Measurements from ENCODE around the gene PLD4. TPM values are rescaled to one million over a fixed set of nuclear protein-coding genes. Genes with fewer than 3 reads are reported as not detected.
"Not testable (repeated sequence)": the region's sequence is repeated elsewhere in the genome, so short reads cannot be mapped to it uniquely, and the experiment has no call there.

Gene PLD4
- polyA plus RNA-seq (ENCODE audit: insufficient read length): 2.5 TPM
- long read RNA-seq, donor 1, full-length matches to known transcripts: 3 of 3 reads
- long read RNA-seq, donor 1, partial matches to known transcripts: 0 of 3 reads
- long read RNA-seq, donor 1, other reads (novel, unspliced or antisense): 0 of 3 reads
- long read RNA-seq, donor 2: 0 reads
- long read RNA-seq, donor 3, full-length matches to known transcripts: 1 of 1 reads
- long read RNA-seq, donor 3, partial matches to known transcripts: 0 of 1 reads
- long read RNA-seq, donor 3, other reads (novel, unspliced or antisense): 0 of 1 reads
- long read RNA-seq, donor 4: 0 reads
- long read RNA-seq, donor 5, full-length matches to known transcripts: 3 of 3 reads
- long read RNA-seq, donor 5, partial matches to known transcripts: 0 of 3 reads
- long read RNA-seq, donor 5, other reads (novel, unspliced or antisense): 0 of 3 reads
- long read RNA-seq, donor 6, partial matches to known transcripts: 0 of 1 reads
- long read RNA-seq, donor 6, other reads (novel, unspliced or antisense): 0 of 1 reads
- long read RNA-seq, donor 7: 0 reads
- long read RNA-seq, donor 8: 0 reads

GRCh38 chr14:104924421-104925213 lies at the start of gene PLD4:
Gene PLD4 (plus strand): TSS chr14:104924879. CDS start chr14:104927141, 2,262 bp downstream.
- no peak for DNase-seq

DNA sequence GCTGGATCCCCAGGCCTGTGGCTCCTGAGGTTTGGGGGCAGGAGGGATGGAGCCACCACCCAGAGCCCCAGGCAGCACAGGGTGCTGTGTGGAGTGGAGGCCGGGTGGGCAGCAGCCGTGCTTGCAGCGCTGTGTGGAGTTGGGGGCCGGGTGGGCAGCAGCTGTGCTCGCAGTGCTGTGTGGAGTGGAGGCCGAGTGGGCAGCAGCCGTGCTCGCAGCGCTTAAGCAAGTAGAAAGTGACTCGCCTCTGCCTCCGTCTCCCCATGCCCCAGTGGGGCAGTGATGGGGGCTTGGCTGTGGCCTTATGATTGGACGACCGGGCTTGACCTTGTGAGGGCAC lies 49.3 kb upstream of the PLD4 start:
- no peak for DNase-seq

- no peak for DNase-seq
Measured at GRCh38 chr14:104875811-104876210, 48.9 kb upstream of the PLD4 start.

GRCh38 chr14:104876251-104876699 lies 48.4 kb upstream of the PLD4 start:
- DNase-seq: no peak

DNA sequence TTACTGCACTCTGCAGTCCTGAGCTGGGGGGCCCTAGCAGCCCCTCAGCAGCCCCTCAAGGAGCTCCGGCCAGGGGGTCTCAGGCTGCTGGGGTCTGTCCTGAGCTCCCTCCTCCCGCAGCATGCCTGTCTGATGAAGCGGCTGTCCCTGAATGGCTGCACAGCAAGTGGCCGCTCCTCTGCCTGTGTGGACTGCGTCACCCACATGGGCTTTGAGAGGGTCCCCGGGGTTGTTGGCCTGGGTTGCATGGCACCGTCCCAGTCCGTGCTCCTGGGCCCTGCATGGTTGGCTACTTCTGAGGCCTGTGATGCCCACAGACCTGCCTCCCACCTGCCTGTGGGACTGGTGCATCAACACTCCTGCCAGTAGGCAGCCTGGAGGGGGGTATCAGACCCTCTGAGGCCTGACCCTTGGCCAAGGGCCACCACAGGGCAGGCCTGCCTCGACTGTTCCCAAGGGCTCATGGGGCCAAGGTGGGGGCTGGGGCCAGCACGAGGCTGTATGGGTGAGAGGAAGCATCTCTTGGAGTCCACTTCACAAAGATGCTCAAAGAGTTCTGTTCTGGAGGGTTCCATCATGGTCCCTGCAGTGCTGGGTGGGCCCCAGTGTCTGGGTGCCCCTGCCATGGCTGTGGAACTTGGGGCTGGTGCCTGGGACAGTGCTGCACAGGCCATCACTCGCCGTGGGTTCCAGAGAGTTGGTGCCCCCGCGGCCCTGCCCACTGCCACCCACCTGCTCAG lies 47.4 kb upstream of the PLD4 start:
- no peak for DNase-seq

DNA sequence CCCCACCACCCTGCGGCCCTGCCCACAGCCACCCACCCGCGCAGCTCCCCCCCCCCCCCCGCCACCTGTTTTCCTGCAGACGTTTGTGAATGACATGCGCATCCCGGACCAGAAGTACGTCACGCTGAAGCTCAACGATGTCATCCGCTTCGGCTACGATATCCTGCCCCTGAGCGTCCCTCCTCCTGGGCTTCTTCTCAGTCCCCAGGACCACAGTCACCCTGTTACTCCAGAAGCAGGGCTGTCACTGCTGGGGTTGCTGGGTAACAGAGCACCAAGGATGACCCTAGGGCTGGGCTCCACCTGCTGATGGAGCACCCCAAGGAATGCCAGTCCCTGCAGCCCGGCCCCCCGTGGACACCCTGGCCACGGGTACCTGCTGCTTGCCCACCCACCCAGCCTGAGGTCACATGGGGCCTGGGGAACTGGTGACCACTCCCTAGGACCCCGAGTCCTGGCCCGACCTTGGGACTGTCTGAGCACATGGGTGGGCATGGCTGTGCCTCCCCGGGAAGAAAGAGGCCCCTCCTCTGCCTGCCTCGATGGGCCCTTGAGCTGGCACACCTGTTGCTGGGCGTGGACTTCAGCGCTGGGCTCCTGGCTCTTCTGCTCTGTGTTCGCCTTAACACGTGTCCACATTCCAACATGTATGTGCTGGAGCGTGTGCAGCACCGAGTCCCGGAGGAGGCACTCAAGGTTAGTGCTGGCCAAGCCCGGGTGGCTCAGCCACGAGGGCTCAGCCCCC lies 46.7 kb upstream of the PLD4 start:
- DNase-seq: no peak

DNA sequence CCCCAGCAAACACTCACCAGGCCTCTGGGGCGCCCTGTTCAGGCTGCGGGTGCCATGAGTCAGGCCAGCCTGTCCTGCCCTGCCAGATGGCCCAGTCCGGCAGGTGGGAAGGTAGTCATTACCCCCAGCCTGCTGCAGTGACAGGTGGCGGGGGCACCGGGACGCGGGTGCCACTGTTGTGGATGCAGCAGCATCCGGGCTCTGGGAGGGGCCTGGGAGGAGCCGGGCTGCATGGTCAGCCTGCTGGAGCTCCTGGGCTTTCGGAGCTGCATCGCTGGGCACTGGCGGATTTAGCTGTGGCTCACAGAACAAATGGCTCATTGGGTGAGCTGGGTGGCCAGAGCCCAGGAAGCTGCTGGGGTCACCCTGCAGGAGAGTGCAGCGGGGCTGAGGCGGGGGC lies 46.1 kb upstream of the PLD4 start:
- DNase-seq: no peak

GRCh38 chr14:104879201-104879982 lies 45.3 kb upstream of the PLD4 start:
- no peak for DNase-seq

DNA sequence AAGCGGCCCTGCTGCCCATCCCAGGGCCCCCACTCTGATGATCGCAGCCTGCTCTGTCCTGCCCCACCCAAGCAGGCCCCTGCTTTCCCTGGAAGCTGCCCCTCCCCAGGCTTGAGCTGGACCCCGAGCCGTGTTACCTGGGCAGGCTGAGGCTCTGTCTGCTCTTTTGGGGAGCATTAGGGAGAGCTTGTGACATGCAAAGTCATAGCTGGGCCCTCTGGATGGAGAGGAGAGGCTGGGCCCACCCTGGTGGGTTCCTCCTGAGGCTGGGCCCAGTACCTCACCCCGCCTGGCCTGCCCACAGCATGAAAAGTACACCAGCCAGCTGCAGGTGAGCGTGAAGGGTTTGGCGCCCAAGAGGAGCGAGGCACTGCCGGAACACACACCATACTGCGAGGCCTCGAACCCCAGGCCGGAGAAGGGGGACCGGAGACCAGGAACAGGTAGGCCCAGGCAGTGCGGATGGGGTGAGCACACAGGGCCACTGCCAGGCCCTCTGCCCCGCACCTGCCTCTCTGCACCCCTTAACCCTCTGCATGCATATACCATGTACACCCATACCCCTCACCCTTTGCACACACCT lies 44.6 kb upstream of the PLD4 start:
- no peak for DNase-seq

DNA sequence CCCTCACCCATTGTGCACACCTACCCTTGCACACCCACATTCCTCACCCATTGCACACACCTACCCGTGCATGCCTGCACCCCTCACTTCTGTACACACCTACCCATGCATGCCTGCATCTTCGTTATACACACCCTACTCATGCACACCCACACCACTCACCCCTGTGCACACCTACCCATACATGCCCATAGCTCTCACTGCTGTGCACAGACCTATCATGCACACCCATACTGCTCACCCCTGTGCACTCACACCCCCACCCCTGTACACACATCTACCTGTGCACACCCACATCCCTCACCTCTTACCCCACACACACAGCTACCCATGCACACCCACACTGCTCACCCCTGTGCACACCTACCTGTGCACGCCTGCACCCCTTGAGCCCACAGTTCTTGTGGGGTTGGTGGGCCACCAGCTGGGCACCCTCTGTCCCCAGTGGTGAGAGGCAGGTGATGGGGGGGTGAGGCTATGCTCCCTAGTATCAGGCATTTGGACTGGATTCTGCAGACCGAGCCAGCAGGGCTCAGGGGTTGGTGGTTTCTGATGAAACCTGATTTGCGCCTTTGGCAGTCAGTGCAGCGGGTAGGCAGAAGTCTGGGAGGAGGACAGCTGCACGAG lies 44.0 kb upstream of the PLD4 start:
- DNase-seq: no peak

- DNase-seq: no peak
Measured at GRCh38 chr14:104881369-104881979, 43.2 kb upstream of the PLD4 start.

GRCh38 chr14:104882325-104882973 lies 42.2 kb upstream of the PLD4 start:
- no peak for DNase-seq

DNA sequence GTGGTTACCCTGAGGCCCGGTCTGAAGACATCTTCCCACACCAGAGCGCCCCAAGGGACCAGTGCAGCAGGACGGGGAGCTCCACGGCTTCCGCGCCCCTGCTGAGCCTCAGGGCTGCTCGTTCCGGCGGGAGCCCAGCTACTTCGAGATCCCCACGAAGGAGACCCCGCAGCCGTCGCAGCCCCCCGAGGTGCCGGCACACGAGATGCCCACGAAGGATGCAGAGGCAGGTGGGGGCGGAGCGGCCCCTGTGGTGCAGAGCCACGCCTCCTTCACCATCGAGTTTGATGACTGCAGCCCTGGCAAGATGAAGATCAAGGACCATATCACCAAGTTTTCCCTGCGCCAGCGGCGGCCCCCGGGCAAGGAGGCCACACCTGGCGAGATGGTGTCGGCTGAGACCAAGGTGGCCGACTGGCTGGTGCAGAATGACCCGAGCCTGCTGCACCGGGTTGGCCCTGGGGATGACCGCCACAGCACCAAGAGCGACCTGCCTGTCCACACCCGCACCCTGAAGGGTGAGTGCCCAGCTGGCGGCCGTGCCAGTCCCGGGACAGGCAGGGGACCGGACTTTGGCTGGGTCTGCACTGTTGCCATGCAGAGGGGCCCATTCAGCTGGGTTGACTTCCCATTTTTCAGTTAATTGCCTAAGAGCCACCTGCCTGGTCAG lies 41.6 kb upstream of the PLD4 start:
- no peak for DNase-seq

DNA sequence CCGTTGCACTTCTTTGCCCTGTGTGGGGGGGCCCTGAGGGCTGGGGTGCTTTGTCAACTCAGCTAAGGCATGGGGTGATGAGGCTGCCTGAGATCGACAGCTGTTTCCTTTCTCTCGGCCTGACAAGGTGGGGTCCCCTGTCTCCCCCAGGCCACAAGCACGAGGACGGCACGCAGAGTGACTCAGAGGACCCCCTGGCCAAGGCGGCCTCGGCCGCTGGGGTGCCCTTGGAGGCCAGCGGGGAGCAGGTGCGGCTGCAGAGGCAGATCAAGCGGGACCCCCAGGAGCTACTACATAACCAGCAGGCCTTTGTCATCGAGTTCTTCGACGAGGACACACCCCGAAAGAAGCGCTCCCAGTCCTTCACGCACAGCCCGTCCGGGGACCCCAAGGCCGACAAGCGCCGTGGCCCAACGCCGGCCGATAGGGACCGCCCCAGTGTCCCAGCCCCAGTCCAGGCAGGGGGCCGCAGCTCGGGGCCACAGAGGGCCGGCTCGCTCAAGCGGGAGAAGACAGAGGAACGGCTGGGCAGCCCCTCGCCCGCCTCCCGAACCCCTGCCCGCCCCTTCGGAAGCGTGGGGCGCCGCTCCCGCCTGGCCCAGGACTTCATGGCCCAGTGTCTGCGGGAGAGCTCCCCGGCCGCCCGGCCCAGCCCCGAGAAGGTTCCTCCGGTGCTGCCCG lies 40.9 kb upstream of the PLD4 start:
- DNase-seq: no peak

GRCh38 chr14:104884381-104884780 lies 40.3 kb upstream of the PLD4 start:
- not testable (repeated sequence) for DNase-seq

DNA sequence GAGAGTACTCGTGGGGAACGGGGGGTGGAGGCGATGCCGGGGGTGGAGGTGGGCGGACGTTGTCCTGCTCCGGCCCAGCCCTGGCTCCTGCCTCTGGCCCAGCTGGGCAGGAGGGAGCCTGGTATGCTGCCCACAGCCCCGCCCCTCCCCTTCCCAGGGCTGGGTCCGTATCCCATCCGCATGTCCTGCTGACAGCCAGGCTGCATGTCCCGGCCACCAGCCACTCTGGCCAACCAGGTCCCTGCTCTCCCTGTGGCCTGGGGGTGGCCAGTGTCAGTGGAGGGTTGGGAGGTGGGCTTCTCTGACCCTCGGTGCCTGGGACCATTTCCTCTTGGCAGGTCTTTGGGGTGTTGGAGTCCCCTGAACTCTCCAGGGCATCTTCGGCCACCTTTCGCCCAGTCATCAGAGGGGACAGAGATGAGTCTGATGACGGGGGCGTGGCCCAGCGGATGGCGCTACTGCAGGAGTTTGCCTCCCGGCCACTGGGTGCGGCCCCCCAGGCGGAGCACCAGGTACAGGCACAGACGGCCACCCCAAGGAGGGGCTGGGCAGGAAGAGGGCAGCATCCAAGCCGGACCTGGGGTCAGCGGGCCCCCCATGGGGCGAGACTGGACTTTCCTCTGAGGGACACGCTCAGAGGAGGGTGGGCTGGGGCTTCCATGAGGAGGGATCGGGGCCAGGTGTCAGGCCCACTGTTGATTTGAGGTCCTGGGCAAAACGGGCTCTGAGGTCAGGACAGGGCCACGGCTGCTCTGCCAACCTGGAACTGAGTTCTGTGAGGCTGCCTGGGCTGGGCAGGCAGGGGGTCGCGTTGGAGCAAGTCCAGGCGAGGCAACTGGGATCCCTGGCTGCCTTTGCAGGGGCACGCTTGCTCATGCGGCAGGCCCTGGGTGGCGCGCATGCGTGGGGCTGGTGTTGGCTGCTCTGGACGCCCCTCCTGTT lies 39.4 kb upstream of the PLD4 start:
- DNase-seq: no peak
